IMR-90 (cell line): ENCODE measurements around the gene SELENOM. TPM values are rescaled to one million over a fixed set of nuclear protein-coding genes. Genes with fewer than 3 reads are reported as not detected.
A peak's percentile ranks its signal among the peaks of the same experiment; 100 is the strongest.

ENCODE experiments used
- ATAC-seq: fragments of 200-7000 bp; cut with Tn5 transposase; 2 replicates; pipeline ENCODE4 v1.9.1; 2020; ENCODE audit warnings: low read depth, mild to moderate bottlenecking, moderate library complexity
- BruUV-seq: library from RNA; stranded (reverse); fragments of 400-500 nt; replicated peaks from 2 replicates; lab custom pipeline; 2021; lab: Mats Ljungman, UMichigan
- CTCF ChIA-PET: fragments of 300-600 bp; formaldehyde crosslinking; extraction: SDS; loops from one replicate; lab custom pipeline; 2021; ENCODE audit warnings: antibody characterized with exemption; lab: Yijun Ruan, JAX
- POLR2A ChIA-PET: fragments of 300-600 bp; sonication (Branson Sonifier 250); formaldehyde crosslinking; loops from one replicate; lab custom pipeline; 2022; ENCODE audit warnings: antibody characterized with exemption; ENCODE audit not compliant: unreplicated experiment; lab: Charles Lee
- DNase-seq: peaks from one replicate; pipeline ENCODE4 v3.0.0; 2013
- H2AFZ ChIP-seq: replicated peaks from 2 replicates; pipeline ENCODE3; 2013; ENCODE audit warnings: low read length, mild to moderate bottlenecking; ENCODE audit not compliant: poor library complexity
- H2AK5ac ChIP-seq: 2 replicates; pipeline ENCODE4 v1.6.1; 2013; ENCODE audit warnings: low read depth, low read length, inconsistent platforms
- H2AK9ac ChIP-seq: replicated peaks from 2 replicates; pipeline ENCODE3; 2013; ENCODE audit warnings: mild to moderate bottlenecking, low read depth, low read length, moderate library complexity; ENCODE audit not compliant: poor library complexity
- H2BK120ac ChIP-seq: 2 replicates; pipeline ENCODE4 v1.6.1; 2013; ENCODE audit warnings: low read depth, low read length, inconsistent platforms
- H2BK15ac ChIP-seq: 3 replicates; pipeline ENCODE4 v1.6.1; 2013; ENCODE audit warnings: low read depth, low read length, inconsistent platforms
- H2BK20ac ChIP-seq: 2 replicates; pipeline ENCODE4 v1.6.1; 2013; ENCODE audit warnings: low read depth, mild to moderate bottlenecking, inconsistent platforms, low read length, moderate library complexity
- H2BK5ac ChIP-seq: 2 replicates; pipeline ENCODE4 v1.6.1; 2013; ENCODE audit warnings: mild to moderate bottlenecking, low read depth, low read length, inconsistent platforms; ENCODE audit not compliant: poor library complexity, severe bottlenecking
- H3K14ac ChIP-seq: replicated peaks from 2 replicates; pipeline ENCODE4 v1.6.1; 2013; ENCODE audit warnings: low read depth, low read length, inconsistent platforms
- H3K18ac ChIP-seq: 2 replicates; pipeline ENCODE4 v1.6.1; 2013; ENCODE audit warnings: low read depth, low read length, control low read depth
- H3K23ac ChIP-seq: 2 replicates; pipeline ENCODE4 v1.6.1; 2013; ENCODE audit warnings: low read depth, low read length, inconsistent platforms
- H3K27ac ChIP-seq: 2 replicates; pipeline ENCODE4 v1.5.1; 2013; ENCODE audit warnings: mild to moderate bottlenecking, control low read depth, low read length; ENCODE audit not compliant: insufficient read depth
- H3K27me3 ChIP-seq: 2 replicates; pipeline ENCODE4 v1.6.1; 2013; ENCODE audit warnings: low read length; ENCODE audit not compliant: control insufficient read depth, insufficient read depth
- H3K36me3 ChIP-seq: 2 replicates; pipeline ENCODE4 v1.6.1; 2013; ENCODE audit warnings: low read length, mixed read lengths; ENCODE audit not compliant: control insufficient read depth, insufficient read depth
- H3K4ac ChIP-seq: 2 replicates; pipeline ENCODE4 v1.6.1; 2013; ENCODE audit warnings: low read depth, low read length, inconsistent platforms
- H3K4me1 ChIP-seq: 2 replicates; pipeline ENCODE4 v1.6.1; 2013; ENCODE audit warnings: low read length, mixed read lengths; ENCODE audit not compliant: control insufficient read depth, insufficient read depth
- H3K4me2 ChIP-seq: 2 replicates; pipeline ENCODE4 v1.6.1; 2013; ENCODE audit warnings: low read depth, mild to moderate bottlenecking, control low read depth, low read length, moderate library complexity
- H3K4me3 ChIP-seq: 2 replicates; pipeline ENCODE4 v1.5.1; 2013; ENCODE audit warnings: low read depth, mild to moderate bottlenecking, control low read depth, low read length, moderate library complexity; ENCODE audit not compliant: insufficient read depth
- H3K56ac ChIP-seq: 2 replicates; pipeline ENCODE4 v1.6.1; 2013; ENCODE audit warnings: low read length, inconsistent platforms; ENCODE audit not compliant: insufficient read depth; ENCODE audit errors: extremely low read depth
- H3K79me1 ChIP-seq, 2 experiments: 2 replicates each; pipeline ENCODE4 v1.6.1; 2013; ENCODE audit warnings: low read length in 2 of 2, inconsistent platforms in 1 of 2, low read depth in 1 of 2
- H3K9ac ChIP-seq: 2 replicates; pipeline ENCODE4 v1.6.1; 2013; ENCODE audit warnings: low read depth, low read length, control low read depth
- H3K9me1 ChIP-seq: 2 replicates; pipeline ENCODE4 v1.6.1; 2013; ENCODE audit warnings: low read length, inconsistent platforms; ENCODE audit not compliant: insufficient read depth
- H3K9me3 ChIP-seq: 2 replicates; pipeline ENCODE4 v1.6.1; 2013; ENCODE audit warnings: low read length; ENCODE audit not compliant: control insufficient read depth, insufficient read depth
- H4K20me1 ChIP-seq: 2 replicates; pipeline ENCODE4 v1.6.1; 2013; ENCODE audit warnings: low read length, inconsistent platforms; ENCODE audit not compliant: insufficient read depth
- H4K5ac ChIP-seq: 2 replicates; pipeline ENCODE4 v1.6.1; 2013; ENCODE audit warnings: mild to moderate bottlenecking, low read depth, low read length, control low read depth
- H4K8ac ChIP-seq, 2 experiments: 2 replicates each; pipeline ENCODE4 v1.6.1; 2013; ENCODE audit warnings: low read depth in 2 of 2, low read length in 2 of 2, control low read depth in 1 of 2, inconsistent platforms in 1 of 2
- H4K91ac ChIP-seq: 2 replicates; pipeline ENCODE4 v1.6.1; 2013; ENCODE audit warnings: low read depth, low read length, inconsistent platforms; ENCODE audit not compliant: insufficient read depth
- CTCF ChIP-seq: conservative IDR thresholded peaks from 2 replicates; pipeline ENCODE4 v1.5.1; 2012; ENCODE audit warnings: mild to moderate bottlenecking, low read depth, low read length, improper control_type of control experiment
- POLR2A ChIP-seq: IDR thresholded peaks from 2 replicates; pipeline ENCODE4 v1.6.1; 2012; ENCODE audit warnings: mild to moderate bottlenecking, low read depth, low read length
- RFX5 ChIP-seq: IDR thresholded peaks from 2 replicates; pipeline ENCODE4 v1.8.0; 2012; ENCODE audit warnings: low read depth, mild to moderate bottlenecking, low read length, moderate library complexity
- WGBS, 2 experiments: methylation state at CpG; one replicate each; pipeline versions ENCODE4 v1.1.5 to v1.1.7; 2013; ENCODE audit warnings: missing lambda C conversion rate in 2 of 2; ENCODE audit not compliant: insufficient read length in 1 of 2; ENCODE audit errors: extremely low coverage in 2 of 2; 5-methylcytosine and 5-hydroxymethylcytosine counted together
- dilution Hi-C: fragments of 300-500 bp; cut with HindIII; formaldehyde crosslinking; loops from one replicate; pipeline ENCODE4 v1.14.3; 2018; ENCODE audit warnings: low sequenced_read_pairs; ENCODE audit not compliant: unreplicated experiment
- in situ Hi-C: fragments of 300-500 bp; cut with MboI; formaldehyde crosslinking; loops from 3 replicates; pipeline ENCODE4 v1.14.3; 2019; ENCODE audit warnings: low sequenced_read_pairs, inconsistent platforms, mixed read lengths
- intact Hi-C: fragments of 100-400 bp; cut with micrococcal nuclease; formaldehyde crosslinking; loops from 2 replicates; pipeline ENCODE4 v1.10.0; 2022
- polyA plus RNA-seq, 3 experiments: library from polyadenylated mRNA; depleted of rRNA; stranded (reverse); fragments of >200 nt; gene quantifications; 2 replicates each; pipeline ENCODE4 v1.2.3, GENCODE V29; 2012; ENCODE audit warnings: low replicate concordance in 1 of 3
- total RNA-seq: library from RNA; depleted of rRNA; stranded (reverse); fragments of >200 nt; gene quantifications from 2 replicates; pipeline ENCODE4 v1.2.3, GENCODE V29; 2012
- TF ChIP-seq, protein P1 (sequence below): fragments of 150-350 bp; IDR thresholded peaks from 2 replicates; pipeline ENCODE4 v1.6.1; 2016; ENCODE audit warnings: low read depth, mild to moderate bottlenecking, low read length, moderate library complexity, borderline replicate concordance

SELENOM gene
- total and polyA plus RNA-seq, 2 of the 4 experiments (the other 2 are of a cell fraction), result 46.2 to 270 TPM

- H3K4me1 ChIP-seq, result peaks cover 20% of the 10 kb centered on the region
- dilution Hi-C loops, result no loop called here
These were observed 28.2 kb downstream of the SELENOM start for GRCh38 chr22:31079095-31079642.

More at GRCh38 chr22:31079095-31079642, 28.2 kb downstream of the SELENOM start:
- intact Hi-C loops, result no loop called here
- no peak overlapping the region for H2BK15ac ChIP-seq
- H3K9me1 ChIP-seq, result peaks cover 18% of the 10 kb centered on the region
- H3K79me1 ChIP-seq, result peaks cover 15 to 38% of the 10 kb centered on the region in 2 experiments
- no TSS peak for BruUV-seq
- H4K91ac ChIP-seq, result no peak overlapping the region
- 78% methylated on average over 6 of the region's 12 CpGs; no CpG with 5 or more reads in 1 of the 2 experiments for WGBS, 2 experiments
- peaks cover 7% of the 10 kb centered on the region; the same call in 1 of the 2 replicates for H3K36me3 ChIP-seq
- CTCF ChIA-PET, result no interaction called here
- no peak overlapping the region for H3K14ac ChIP-seq
- POLR2A ChIA-PET, result no interaction called here
- no peak overlapping the region for H3K18ac ChIP-seq
- DNase-seq (no peak), ATAC-seq (no peak)
- H3K4me3 ChIP-seq, result no peak overlapping the region
- peak overlapping the region; percentile 14 for H2AFZ ChIP-seq
- H3K23ac ChIP-seq, result no peak overlapping the region
- no peak overlapping the region for H3K56ac ChIP-seq
- no peak overlapping the region for H4K8ac ChIP-seq
- TF ChIP-seq POLR2A, result no peak
- TF ChIP-seq RFX5, result no peak
- TF ChIP-seq CTCF, result no peak
- TF ChIP-seq, protein P1, sequence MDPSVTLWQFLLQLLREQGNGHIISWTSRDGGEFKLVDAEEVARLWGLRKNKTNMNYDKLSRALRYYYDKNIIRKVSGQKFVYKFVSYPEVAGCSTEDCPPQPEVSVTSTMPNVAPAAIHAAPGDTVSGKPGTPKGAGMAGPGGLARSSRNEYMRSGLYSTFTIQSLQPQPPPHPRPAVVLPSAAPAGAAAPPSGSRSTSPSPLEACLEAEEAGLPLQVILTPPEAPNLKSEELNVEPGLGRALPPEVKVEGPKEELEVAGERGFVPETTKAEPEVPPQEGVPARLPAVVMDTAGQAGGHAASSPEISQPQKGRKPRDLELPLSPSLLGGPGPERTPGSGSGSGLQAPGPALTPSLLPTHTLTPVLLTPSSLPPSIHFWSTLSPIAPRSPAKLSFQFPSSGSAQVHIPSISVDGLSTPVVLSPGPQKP, result no peak
- H3K9me3 ChIP-seq, result no peaks in the 10 kb centered on the region
- no peak overlapping the region for H3K4me2 ChIP-seq
- no peak overlapping the region for H2BK20ac ChIP-seq
- H4K5ac ChIP-seq, result no peak overlapping the region
- H4K20me1 ChIP-seq, result no peaks in the 10 kb centered on the region; the same call in 1 of the 2 replicates
- H2BK5ac ChIP-seq, result no peak overlapping the region
- H3K27ac ChIP-seq, result no peak overlapping the region
- no peak overlapping the region for H3K9ac ChIP-seq
- no peak overlapping the region for H3K4ac ChIP-seq
- H2AK9ac ChIP-seq, result peak overlapping the region; percentile 72
- in situ Hi-C loops, result no loop called here
- H3K27me3 ChIP-seq, result no peaks in the 10 kb centered on the region
- no peak overlapping the region for H2BK120ac ChIP-seq
- H2AK5ac ChIP-seq, result peak overlapping the region; percentile 64; the same call in 1 of the 2 replicates
